GM13977 (cell line): Measurements from ENCODE around the gene AATK.

ENCODE experiments used
- DNase-seq: peaks from one replicate; pipeline ENCODE4 v3.0.0; 2012; ENCODE audit warnings: low spot score
- in situ Hi-C: fragments of 300-500 bp; cut with MboI; formaldehyde crosslinking; loops from one replicate; pipeline ENCODE4 v1.12.0; 2022; ENCODE audit warnings: low sequenced_read_pairs, low pct_unique_long_range_greater_than_20kb, mixed read lengths, inconsistent platforms; ENCODE audit not compliant: unreplicated experiment
- TF ChIP-seq, protein P1 (sequence below): IDR thresholded peaks from 2 replicates; pipeline ENCODE4 v1.5.1; 2012; ENCODE audit warnings: mild to moderate bottlenecking, control low read depth; ENCODE audit not compliant: insufficient read depth; ENCODE audit errors: extremely low read depth, missing control alignments

Gene AATK

DNA sequence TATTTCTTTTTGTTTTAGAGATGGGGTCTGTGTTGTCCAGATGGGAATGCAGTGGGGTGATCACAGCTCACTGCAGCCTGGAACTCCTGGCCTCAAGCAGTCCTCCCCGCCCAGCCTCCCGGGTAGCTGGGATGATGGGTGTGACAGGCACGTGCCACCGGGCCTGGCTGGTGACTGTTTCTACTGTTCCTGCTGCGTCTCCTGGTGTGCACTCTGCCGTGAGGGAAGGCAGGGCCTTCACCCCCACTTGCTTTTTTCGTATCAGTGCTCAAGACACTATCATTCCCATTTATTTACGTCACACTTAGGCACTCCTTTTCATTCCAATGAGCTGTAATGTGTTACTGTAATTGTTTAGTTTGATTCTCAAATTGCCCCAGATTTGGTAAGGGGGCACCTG is 26.0 kb downstream of the AATK start:
- no peak for DNase-seq
- TF ChIP-seq, protein P1, sequence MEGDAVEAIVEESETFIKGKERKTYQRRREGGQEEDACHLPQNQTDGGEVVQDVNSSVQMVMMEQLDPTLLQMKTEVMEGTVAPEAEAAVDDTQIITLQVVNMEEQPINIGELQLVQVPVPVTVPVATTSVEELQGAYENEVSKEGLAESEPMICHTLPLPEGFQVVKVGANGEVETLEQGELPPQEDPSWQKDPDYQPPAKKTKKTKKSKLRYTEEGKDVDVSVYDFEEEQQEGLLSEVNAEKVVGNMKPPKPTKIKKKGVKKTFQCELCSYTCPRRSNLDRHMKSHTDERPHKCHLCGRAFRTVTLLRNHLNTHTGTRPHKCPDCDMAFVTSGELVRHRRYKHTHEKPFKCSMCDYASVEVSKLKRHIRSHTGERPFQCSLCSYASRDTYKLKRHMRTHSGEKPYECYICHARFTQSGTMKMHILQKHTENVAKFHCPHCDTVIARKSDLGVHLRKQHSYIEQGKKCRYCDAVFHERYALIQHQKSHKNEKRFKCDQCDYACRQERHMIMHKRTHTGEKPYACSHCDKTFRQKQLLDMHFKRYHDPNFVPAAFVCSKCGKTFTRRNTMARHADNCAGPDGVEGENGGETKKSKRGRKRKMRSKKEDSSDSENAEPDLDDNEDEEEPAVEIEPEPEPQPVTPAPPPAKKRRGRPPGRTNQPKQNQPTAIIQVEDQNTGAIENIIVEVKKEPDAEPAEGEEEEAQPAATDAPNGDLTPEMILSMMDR: no peak
- in situ Hi-C loops: no loop called here

DNA sequence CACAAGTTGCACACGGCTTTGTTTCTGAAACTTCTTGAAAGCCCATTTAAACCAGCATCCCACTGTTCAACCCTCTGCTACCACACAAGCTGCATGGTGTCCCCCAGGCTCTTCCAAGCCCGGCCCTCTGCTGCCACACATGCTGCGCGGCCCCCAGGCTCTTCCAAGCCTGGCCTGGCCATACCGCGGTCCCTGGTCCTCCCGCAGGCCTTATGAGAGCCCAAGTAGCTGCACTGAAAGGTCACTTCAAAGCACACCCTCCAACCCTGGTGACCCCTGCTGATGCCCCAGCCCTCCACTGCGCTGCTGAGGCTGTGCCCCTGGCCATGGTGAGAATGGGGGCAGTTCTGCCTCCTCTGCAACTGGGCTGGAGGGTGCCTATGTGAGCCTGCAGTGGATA is 26.6 kb downstream of the AATK start:
- in situ Hi-C loops: no loop called here
- DNase-seq: no peak
- TF ChIP-seq, protein P1: no peak

DNA sequence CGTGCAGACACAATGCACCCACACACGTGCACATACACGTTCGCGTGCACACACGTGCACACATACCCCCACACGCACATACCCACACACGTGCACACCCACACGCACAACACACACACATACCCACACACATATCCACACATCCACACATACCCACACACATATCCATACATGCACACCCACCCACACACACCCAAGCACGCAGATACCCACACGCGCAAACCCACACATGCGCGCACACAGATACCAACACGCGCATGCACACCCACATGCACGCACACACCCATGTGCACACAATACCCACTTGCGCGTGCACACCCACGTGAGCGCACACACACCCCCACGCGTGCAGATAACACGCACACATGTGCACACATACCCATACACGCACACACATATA is 27.5 kb downstream of the AATK start:
- DNase-seq: no peak
- in situ Hi-C loops: no loop called here
- TF ChIP-seq, protein P1: no peak

DNA sequence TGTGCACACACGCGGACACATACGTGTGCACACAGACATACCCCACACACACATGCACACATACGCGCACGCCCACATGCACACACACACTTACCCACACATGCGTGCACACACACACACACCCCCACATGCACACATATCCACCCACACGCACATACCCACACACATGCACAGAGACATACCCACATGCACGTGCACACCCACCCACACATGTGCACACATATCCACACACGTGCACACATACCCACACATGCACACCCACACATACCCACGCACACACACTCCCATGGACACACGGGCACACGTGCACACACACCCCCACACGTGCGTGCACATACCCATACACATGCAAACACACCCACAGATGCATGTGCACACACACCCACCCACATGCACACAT is 27.9 kb downstream of the AATK start:
- no peak for DNase-seq
- in situ Hi-C loops: no loop called here
- TF ChIP-seq, protein P1: no peak

DNA sequence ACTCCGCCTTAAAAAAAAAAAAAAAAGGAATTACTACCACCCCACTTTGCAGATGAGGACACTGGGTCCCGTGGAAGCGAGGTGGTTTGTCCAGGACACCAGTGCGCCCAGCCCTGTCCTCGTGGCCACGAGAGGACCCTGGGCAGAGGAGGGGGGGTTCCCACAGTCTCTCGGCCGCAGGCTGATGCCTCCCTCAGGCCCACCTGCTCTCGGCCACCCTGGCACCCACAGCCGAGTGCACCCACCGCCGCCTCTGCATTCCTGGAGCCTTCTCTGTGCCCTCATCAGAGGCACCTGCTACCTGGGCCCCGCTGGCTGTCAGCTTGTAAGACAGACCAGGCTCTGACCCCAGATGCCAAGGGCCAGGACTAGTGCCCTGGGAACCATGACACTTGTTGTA is 28.8 kb downstream of the AATK start:
- in situ Hi-C loops: no loop called here

DNA sequence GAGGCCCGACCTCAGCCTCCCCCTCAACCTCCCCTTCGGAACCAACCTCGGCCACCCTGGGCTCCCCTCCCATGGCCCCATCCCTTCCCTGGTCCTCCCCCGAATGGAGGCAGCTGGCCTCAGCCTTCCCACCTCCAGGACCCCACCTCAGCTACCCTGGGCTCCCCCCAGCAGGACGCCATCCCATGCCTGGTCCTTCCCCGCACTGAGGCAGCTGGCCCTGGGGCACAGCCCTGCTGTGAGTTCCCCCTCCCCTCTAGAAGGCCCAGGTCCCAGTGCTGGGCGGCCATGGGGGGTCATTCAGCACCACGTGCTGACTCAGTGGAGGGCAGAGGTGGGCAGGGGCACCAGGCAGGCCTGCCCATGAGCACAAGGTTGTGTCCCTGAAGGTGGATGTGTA is 29.7 kb downstream of the AATK start:
- TF ChIP-seq, protein P1: no peak
- no peak for DNase-seq
- in situ Hi-C loops: no loop called here

More for the DNA sequence above, 28.8 kb downstream of the AATK start:
- TF ChIP-seq, protein P1: no peak
- no peak for DNase-seq

DNA sequence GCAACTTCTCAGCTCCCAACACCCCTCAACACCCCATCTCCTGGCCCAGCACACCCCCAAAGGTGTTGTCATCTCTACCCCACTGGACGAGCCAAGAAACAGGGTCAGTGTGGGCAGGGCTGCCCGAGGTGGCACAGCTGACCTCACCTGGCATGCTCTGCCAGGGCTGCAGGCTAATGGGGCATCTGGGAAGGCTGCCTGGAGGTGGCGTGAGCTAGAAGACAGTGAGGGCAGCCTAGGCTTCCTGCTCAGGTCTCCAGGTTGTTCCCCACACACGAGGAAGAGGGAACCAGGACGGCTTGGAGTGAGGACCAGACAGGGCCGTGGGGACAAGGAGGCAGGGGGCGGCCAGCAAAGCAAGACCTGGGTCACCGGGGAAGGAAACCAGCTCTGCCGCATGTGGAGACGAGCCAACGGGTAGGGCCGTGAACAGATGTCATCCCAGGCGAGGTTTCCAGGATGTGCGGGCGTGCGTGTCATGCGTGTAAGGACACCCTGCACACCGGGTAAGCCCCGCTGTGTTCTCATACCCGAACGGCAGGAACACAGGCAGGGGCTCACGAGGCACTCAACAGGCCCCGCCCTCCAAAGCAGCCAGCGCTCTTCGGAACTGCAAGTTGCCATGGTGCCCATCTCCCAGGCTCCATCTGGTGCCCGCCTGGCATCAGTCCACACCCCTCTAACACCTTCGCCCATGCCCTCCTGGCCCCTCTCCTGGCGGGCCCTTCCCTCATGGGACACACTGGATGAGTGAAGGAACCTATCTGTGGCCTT is 30.3 kb downstream of the AATK start:
- in situ Hi-C loops: no loop called here
- DNase-seq: no peak
- TF ChIP-seq, protein P1: no peak
